PC-9 (cell line): ENCODE results near the gene MIP. TPM values are rescaled to one million over a fixed set of nuclear protein-coding genes. Genes with fewer than 3 reads are reported as not detected.

Source experiments
- BruUV-seq: library from RNA; stranded (reverse); fragments of 400-500 nt; replicated peaks from 2 replicates; lab custom pipeline; 2021; lab: Mats Ljungman, UMichigan
- CTCF ChIA-PET: fragments of 300-600 bp; sonication (Branson Sonifier 250); formaldehyde crosslinking; loops from one replicate; lab custom pipeline; 2022; ENCODE audit warnings: antibody characterized with exemption; lab: Charles Lee
- POLR2A ChIA-PET: fragments of 300-600 bp; sonication (Branson Sonifier 250); formaldehyde crosslinking; loops from one replicate; lab custom pipeline; 2022; ENCODE audit warnings: antibody characterized with exemption; ENCODE audit not compliant: unreplicated experiment; lab: Charles Lee
- DNase-seq, 2 experiments: peaks; one replicate each; pipeline versions ENCODE4 v3.0.0 to v3.0.0-alpha.2; 2015 to 2022; ENCODE audit warnings: mixed read lengths in 1 of 2
- H2AFZ ChIP-seq: fragments of 200-600 bp; sonication (generic); 2 replicates; pipeline ENCODE4 v1.8.1; 2017; ENCODE audit warnings: antibody characterized with exemption
- H3F3A ChIP-seq: fragments of 200-600 bp; sonication (generic); 2 replicates; pipeline ENCODE4 v1.8.1; 2017; ENCODE audit warnings: antibody characterized with exemption, mild to moderate bottlenecking, low read depth; ENCODE audit not compliant: insufficient read depth
- H3K27ac ChIP-seq: fragments of 200-600 bp; sonication (generic); 2 replicates; pipeline ENCODE4 v1.6.1; 2016; ENCODE audit warnings: mixed run types
- H3K27me3 ChIP-seq: fragments of 200-600 bp; sonication (generic); 2 replicates; pipeline ENCODE4 v1.6.1; 2016; ENCODE audit warnings: low read depth, mixed run types; ENCODE audit not compliant: insufficient read depth
- H3K36me3 ChIP-seq: fragments of 200-600 bp; sonication (generic); 2 replicates; pipeline ENCODE4 v1.6.1; 2016; ENCODE audit warnings: low read depth, mixed run types
- H3K4me1 ChIP-seq: fragments of 200-600 bp; sonication (generic); replicated peaks from 2 replicates; pipeline ENCODE4 v1.6.1; 2016; ENCODE audit warnings: mixed run types; ENCODE audit not compliant: insufficient read depth
- H3K4me2 ChIP-seq: fragments of 200-600 bp; sonication (generic); 2 replicates; pipeline ENCODE4 v1.6.1; 2017; ENCODE audit warnings: mixed run types
- H3K4me3 ChIP-seq: fragments of 200-600 bp; sonication (generic); 2 replicates; pipeline ENCODE4 v1.6.1; 2016; ENCODE audit warnings: mixed run types
- H3K79me2 ChIP-seq: fragments of 200-600 bp; sonication (generic); 2 replicates; pipeline ENCODE4 v1.6.1; 2017; ENCODE audit warnings: low read depth, mixed run types
- H3K9me2 ChIP-seq: fragments of 200-600 bp; sonication (generic); 2 replicates; pipeline ENCODE4 v1.8.1; 2017; ENCODE audit warnings: mild to moderate bottlenecking; ENCODE audit not compliant: insufficient read depth
- H3K9me3 ChIP-seq: fragments of 200-600 bp; sonication (generic); 2 replicates; pipeline ENCODE4 v1.8.1; 2016; ENCODE audit warnings: low read depth; ENCODE audit not compliant: insufficient read depth
- H4K20me1 ChIP-seq: fragments of 200-600 bp; sonication (generic); 2 replicates; pipeline ENCODE4 v1.8.1; 2017; ENCODE audit not compliant: insufficient read depth
- CTCF ChIP-seq: fragments of 200-600 bp; sonication (generic); conservative IDR thresholded peaks from 2 replicates; pipeline ENCODE4 v1.6.1; 2017; ENCODE audit warnings: mixed run types, antibody characterized with exemption, mild to moderate bottlenecking, moderate library complexity
- EZH2 ChIP-seq: fragments of 200-600 bp; sonication (generic); IDR thresholded peaks from 2 replicates; pipeline ENCODE4 v1.8.0; 2017; ENCODE audit warnings: antibody characterized with exemption, low read depth
- intact Hi-C: fragments of 100-400 bp; cut with micrococcal nuclease; formaldehyde crosslinking; loops from one replicate; pipeline ENCODE4 v1.10.0; 2022; ENCODE audit not compliant: unreplicated experiment
- total RNA-seq: library from RNA; stranded (reverse); gene quantifications from 2 replicates; pipeline ENCODE4 v1.2.3, GENCODE V29; 2021

Gene MIP
- total RNA-seq, 1 experiment from 2014 or later: not detected

DNA sequence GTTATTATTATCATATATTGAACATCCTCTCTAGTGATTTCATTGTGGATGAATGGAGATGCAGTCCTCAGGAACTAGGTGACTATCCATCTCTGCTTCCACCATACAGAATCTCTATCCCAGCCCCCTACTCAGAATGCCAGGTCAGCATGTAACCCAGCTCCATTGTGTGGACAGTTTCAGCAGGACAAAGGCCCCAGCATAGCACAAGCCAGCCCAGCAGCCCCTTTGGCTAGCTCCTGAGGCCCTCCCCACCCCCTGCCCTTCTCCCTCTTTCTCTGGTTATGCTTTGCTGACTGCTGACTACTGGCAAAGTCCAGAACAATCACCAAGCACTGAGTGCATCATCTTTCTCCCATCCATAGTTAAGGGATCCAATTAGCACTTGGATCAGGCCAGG, 8.1 kb upstream of the MIP start:
- DNase-seq: no peak
- POLR2A ChIA-PET: interaction anchor here (0.6 kb wide), 2 partner anchors 43 to 226 kb away, joined by 3 to 4 read pairs; no protein-coding TSS in a partner anchor
- Histone ChIP-seq H3K79me2 (no peaks in the 10 kb centered on the region), H3K4me1 (0 out of 2 replicates have a peak, but pooled peaks cover 4% of the 10 kb centered on the region), H2AFZ (no peak overlapping the region), H3K36me3 (no peaks in the 10 kb centered on the region), H3K9me2 (no peaks in the 10 kb centered on the region), H4K20me1 (no peaks in the 10 kb centered on the region), H3K27ac (no peak overlapping the region), H3K4me3 (no peak overlapping the region), H3K27me3 (no peaks in the 10 kb centered on the region), H3K4me2 (no peak overlapping the region), H3K9me3 (no peaks in the 10 kb centered on the region), H3F3A (peaks cover 16% of the 10 kb centered on the region)
- no TSS peak for BruUV-seq
- no peak for TF ChIP-seq CTCF
- no peak for TF ChIP-seq EZH2
- intact Hi-C loops: no loop called here
- CTCF ChIA-PET: interaction anchor here (0.5 to 0.7 kb wide), 2 partner anchors 25 to 762 kb away, joined by 3 to 5 read pairs; partner anchors contain the start of gene GLS2

- BruUV-seq: no TSS peak
- intact Hi-C loops: no loop called here
- no peaks in the 10 kb centered on the region for H3K9me2 ChIP-seq
- peak overlapping the region; percentile 25; the same call in 1 of the 2 replicates for H3K27ac ChIP-seq
- H2AFZ ChIP-seq: no peak overlapping the region
- no peak overlapping the region for H3K4me2 ChIP-seq
- H3K9me3 ChIP-seq: no peaks in the 10 kb centered on the region
- 0 out of 2 replicates have a peak, but pooled peaks cover 4% of the 10 kb centered on the region for H3K4me1 ChIP-seq
- no peak overlapping the region for H3K4me3 ChIP-seq
- no peaks in the 10 kb centered on the region for H3K79me2 ChIP-seq
- H3K27me3 ChIP-seq: no peaks in the 10 kb centered on the region
- no peaks in the 10 kb centered on the region for H4K20me1 ChIP-seq
- H3F3A ChIP-seq: peaks cover 16% of the 10 kb centered on the region
- POLR2A ChIA-PET: interaction anchor here (0.5 to 0.7 kb wide), 5 partner anchors 128 to 768 kb away, joined by 3 to 5 read pairs (median 4); partner anchors contain the start of genes PAN2 and SHMT2
- peak; percentile 11 to 44 for DNase-seq
- TF ChIP-seq EZH2: no peak
- no peak for TF ChIP-seq CTCF
- CTCF ChIA-PET: interaction anchor here (0.5 to 0.7 kb wide), 4 partner anchors 96 to 392 kb away, joined by 3 to 4 read pairs (median 3); partner anchors contain the start of gene PAN2
- no peaks in the 10 kb centered on the region for H3K36me3 ChIP-seq
Observed at GRCh38 chr12:56461235-56462159, 7.0 kb upstream of the MIP start.

DNA sequence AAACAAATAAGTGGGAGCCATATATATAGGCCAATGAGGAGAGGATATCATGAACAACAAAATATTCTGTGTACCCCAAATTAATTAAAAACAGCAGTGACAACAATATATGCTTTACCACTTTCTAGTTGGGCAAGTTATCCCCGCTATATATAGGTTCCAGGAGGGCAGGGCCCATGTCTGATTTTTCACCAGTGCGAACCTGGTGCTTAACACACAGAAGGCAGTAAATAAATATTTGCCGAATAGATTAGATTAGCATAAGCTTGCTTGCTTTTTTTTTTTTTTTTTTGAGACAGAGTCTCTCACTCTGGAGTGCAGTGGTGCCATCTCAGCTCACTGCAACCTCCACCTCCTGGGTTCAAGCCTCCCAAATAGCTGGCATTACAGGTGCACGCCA, 3.4 kb upstream of the MIP start:
- Histone ChIP-seq H3K4me1 (0 out of 2 replicates have a peak, but pooled peaks cover 4% of the 10 kb centered on the region), H3F3A (peaks cover 12% of the 10 kb centered on the region; the same call in 1 of the 2 replicates), H3K4me2 (no peak overlapping the region), H3K36me3 (no peaks in the 10 kb centered on the region), H3K4me3 (no peak overlapping the region), H4K20me1 (no peaks in the 10 kb centered on the region), H3K9me2 (no peaks in the 10 kb centered on the region), H3K9me3 (no peaks in the 10 kb centered on the region), H3K27ac (no peak overlapping the region), H2AFZ (no peak overlapping the region), H3K79me2 (no peaks in the 10 kb centered on the region), H3K27me3 (no peaks in the 10 kb centered on the region)
- intact Hi-C loops: no loop called here
- CTCF ChIA-PET: no interaction called here
- POLR2A ChIA-PET: no interaction called here
- no TSS peak for BruUV-seq
- TF ChIP-seq CTCF (no peak), EZH2 (no peak)
- DNase-seq: no peak
